WTC11 (cell line): ENCODE measurements around the gene LRMDA. TPM values are rescaled to one million over a fixed set of nuclear protein-coding genes. Genes with fewer than 3 reads are reported as not detected.
A peak's percentile ranks its signal among the peaks of the same experiment; 100 is the strongest.

Source experiments
- ATAC-seq: fragments of 200-7000 bp; cut with Tn5 transposase; 2 replicates; pipeline ENCODE4 v1.10.0; 2021; ENCODE audit warnings: mild to moderate bottlenecking, moderate library complexity
- CTCF ChIA-PET: fragments of 300-600 bp; sonication (Branson Sonifier 250); formaldehyde crosslinking; loops from one replicate; lab custom pipeline; 2021; ENCODE audit warnings: antibody characterized with exemption; lab: Charles Lee
- POLR2A ChIA-PET: fragments of 350-600 bp; sonication (Branson Sonifier 250); formaldehyde crosslinking; loops from one replicate; lab custom pipeline; 2021; ENCODE audit warnings: antibody characterized with exemption; lab: Charles Lee
- DNase-seq: peaks from one replicate; pipeline ENCODE4 v3.0.0; 2021; ENCODE audit warnings: low spot score
- H3K27ac Mint-ChIP-seq: 2 replicates; pipeline ENCODE4 v1.8.0; 2021; ENCODE audit warnings: mixed read lengths
- H3K27me3 Mint-ChIP-seq: 2 replicates; pipeline ENCODE4 v1.8.0; 2021; ENCODE audit warnings: low read depth, mild to moderate bottlenecking, moderate library complexity, mixed read lengths
- H3K36me3 Mint-ChIP-seq: 2 replicates; pipeline ENCODE4 v1.8.0; 2021; ENCODE audit warnings: mixed read lengths
- H3K4me1 Mint-ChIP-seq: 2 replicates; pipeline ENCODE4 v1.8.0; 2022; ENCODE audit warnings: mixed read lengths
- H3K4me3 Mint-ChIP-seq: 2 replicates; pipeline ENCODE4 v1.8.0; 2021; ENCODE audit warnings: mild to moderate bottlenecking, moderate library complexity, mixed read lengths
- H3K9me3 Mint-ChIP-seq: 2 replicates; pipeline ENCODE4 v1.8.0; 2021; ENCODE audit warnings: mixed read lengths
- CBFB ChIP-seq: sonication (generic); formaldehyde crosslinking; IDR thresholded peaks from 2 replicates; pipeline ENCODE4 v1.8.1; 2022; ENCODE audit warnings: mild to moderate bottlenecking, low read depth, missing genetic modification reagents
- FOXK1 ChIP-seq: sonication (generic); formaldehyde crosslinking; IDR thresholded peaks from 2 replicates; pipeline ENCODE4 v1.8.0; 2022; ENCODE audit warnings: mild to moderate bottlenecking, moderate library complexity, missing genetic modification reagents
- GTF2I ChIP-seq: fragments of 250-450 bp; sonication (Bioruptor Pico); conservative IDR thresholded peaks from 2 replicates; pipeline ENCODE4 v1.4.0; 2021; ENCODE audit warnings: mild to moderate bottlenecking
- MXD4 ChIP-seq: fragments of 250-450 bp; sonication (Bioruptor Pico); IDR thresholded peaks from 2 replicates; pipeline ENCODE4 v1.8.0; 2021; ENCODE audit warnings: mild to moderate bottlenecking, moderate library complexity, borderline replicate concordance
- NFATC4 ChIP-seq: fragments of 250-450 bp; sonication (Bioruptor Pico); IDR thresholded peaks from 2 replicates; pipeline ENCODE4 v1.9.0; 2021; ENCODE audit warnings: mild to moderate bottlenecking
- SMAD3 ChIP-seq: sonication (generic); formaldehyde crosslinking; IDR thresholded peaks from 2 replicates; pipeline ENCODE4 v1.8.0; 2022; ENCODE audit warnings: missing genetic modification reagents, mild to moderate bottlenecking, borderline replicate concordance
- SOX15 ChIP-seq: fragments of 250-450 bp; sonication (Bioruptor Pico); IDR thresholded peaks from 2 replicates; pipeline ENCODE4 v1.9.0; 2021; ENCODE audit warnings: mild to moderate bottlenecking
- TCF7 ChIP-seq: sonication (generic); formaldehyde crosslinking; IDR thresholded peaks from 2 replicates; pipeline ENCODE4 v1.8.0; 2022; ENCODE audit warnings: mild to moderate bottlenecking, low read depth, missing genetic modification reagents, moderate library complexity
- ZNF396 ChIP-seq: fragments of 250-450 bp; sonication (Bioruptor Pico); IDR thresholded peaks from 2 replicates; pipeline ENCODE4 v1.8.0; 2021; ENCODE audit warnings: mild to moderate bottlenecking, moderate library complexity, borderline replicate concordance
- total RNA-seq: library from RNA; stranded (reverse); gene quantifications from 3 replicates; pipeline ENCODE4 v1.2.3, GENCODE V29; 2021
- TF ChIP-seq, protein P1 (sequence below): sonication (generic); formaldehyde crosslinking; conservative IDR thresholded peaks from 2 replicates; pipeline ENCODE4 v1.8.1; 2023; ENCODE audit warnings: mild to moderate bottlenecking, low read depth, missing genetic modification reagents, moderate library complexity
- TF ChIP-seq, protein P2 (sequence below): sonication (generic); formaldehyde crosslinking; IDR thresholded peaks from 2 replicates; pipeline ENCODE4 v1.8.1; 2023; ENCODE audit warnings: mild to moderate bottlenecking, moderate library complexity, missing genetic modification reagents
- TF ChIP-seq, protein P3 (sequence below): sonication (generic); formaldehyde crosslinking; IDR thresholded peaks from 2 replicates; pipeline ENCODE4 v1.8.1; 2023; ENCODE audit warnings: mild to moderate bottlenecking, missing genetic modification reagents, moderate library complexity
- TF ChIP-seq, protein P4 (sequence below): sonication (generic); formaldehyde crosslinking; IDR thresholded peaks from 2 replicates; pipeline ENCODE4 v1.8.1; 2023; ENCODE audit warnings: mild to moderate bottlenecking, missing genetic modification reagents
- TF ChIP-seq, protein P5 (sequence below): sonication (generic); formaldehyde crosslinking; IDR thresholded peaks from 2 replicates; pipeline ENCODE4 v1.8.1; 2022; ENCODE audit warnings: low read depth, missing genetic modification reagents, borderline replicate concordance
- TF ChIP-seq, protein P6 (sequence below): sonication (generic); formaldehyde crosslinking; IDR thresholded peaks from 2 replicates; pipeline ENCODE4 v1.8.0; 2023; ENCODE audit warnings: missing genetic modification reagents, mild to moderate bottlenecking, borderline replicate concordance

LRMDA gene
- total RNA-seq, 1 experiment from 2014 or later: 0.92 TPM

DNA sequence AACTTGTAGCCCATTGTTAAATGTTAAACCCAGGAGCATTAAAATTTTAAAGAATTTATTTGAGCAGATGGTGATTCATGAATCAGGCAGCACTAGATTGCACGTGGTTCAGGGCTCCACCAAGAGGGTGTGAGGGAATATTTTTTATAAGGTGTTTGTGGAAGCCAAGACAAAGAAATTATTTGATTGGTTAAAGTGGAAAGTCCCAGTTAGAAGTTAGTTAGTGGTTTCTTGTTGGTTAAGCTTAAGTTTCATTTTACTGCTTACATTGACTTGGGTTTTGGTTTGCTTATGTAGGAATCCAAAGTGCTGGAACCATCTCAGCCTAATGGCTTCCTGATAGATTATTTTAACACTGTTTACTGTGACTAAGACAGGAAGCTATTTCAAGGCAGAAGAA lies 906.2 kb downstream of the LRMDA start:
- 0 out of 2 replicates have a peak overlapping the region, but pooled peaks have one; percentile 93 for H3K27ac Mint-ChIP-seq
- H3K9me3 Mint-ChIP-seq: peaks cover 19% of the 10 kb centered on the region
- no peaks in the 10 kb centered on the region for H3K27me3 Mint-ChIP-seq
- POLR2A ChIA-PET: no interaction called here
- H3K36me3 Mint-ChIP-seq: peaks cover 4% of the 10 kb centered on the region
- TF ChIP-seq NFATC4: no peak
- TF ChIP-seq, protein P1, sequence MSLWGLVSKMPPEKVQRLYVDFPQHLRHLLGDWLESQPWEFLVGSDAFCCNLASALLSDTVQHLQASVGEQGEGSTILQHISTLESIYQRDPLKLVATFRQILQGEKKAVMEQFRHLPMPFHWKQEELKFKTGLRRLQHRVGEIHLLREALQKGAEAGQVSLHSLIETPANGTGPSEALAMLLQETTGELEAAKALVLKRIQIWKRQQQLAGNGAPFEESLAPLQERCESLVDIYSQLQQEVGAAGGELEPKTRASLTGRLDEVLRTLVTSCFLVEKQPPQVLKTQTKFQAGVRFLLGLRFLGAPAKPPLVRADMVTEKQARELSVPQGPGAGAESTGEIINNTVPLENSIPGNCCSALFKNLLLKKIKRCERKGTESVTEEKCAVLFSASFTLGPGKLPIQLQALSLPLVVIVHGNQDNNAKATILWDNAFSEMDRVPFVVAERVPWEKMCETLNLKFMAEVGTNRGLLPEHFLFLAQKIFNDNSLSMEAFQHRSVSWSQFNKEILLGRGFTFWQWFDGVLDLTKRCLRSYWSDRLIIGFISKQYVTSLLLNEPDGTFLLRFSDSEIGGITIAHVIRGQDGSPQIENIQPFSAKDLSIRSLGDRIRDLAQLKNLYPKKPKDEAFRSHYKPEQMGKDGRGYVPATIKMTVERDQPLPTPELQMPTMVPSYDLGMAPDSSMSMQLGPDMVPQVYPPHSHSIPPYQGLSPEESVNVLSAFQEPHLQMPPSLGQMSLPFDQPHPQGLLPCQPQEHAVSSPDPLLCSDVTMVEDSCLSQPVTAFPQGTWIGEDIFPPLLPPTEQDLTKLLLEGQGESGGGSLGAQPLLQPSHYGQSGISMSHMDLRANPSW: no peak
- TF ChIP-seq, protein P2, sequence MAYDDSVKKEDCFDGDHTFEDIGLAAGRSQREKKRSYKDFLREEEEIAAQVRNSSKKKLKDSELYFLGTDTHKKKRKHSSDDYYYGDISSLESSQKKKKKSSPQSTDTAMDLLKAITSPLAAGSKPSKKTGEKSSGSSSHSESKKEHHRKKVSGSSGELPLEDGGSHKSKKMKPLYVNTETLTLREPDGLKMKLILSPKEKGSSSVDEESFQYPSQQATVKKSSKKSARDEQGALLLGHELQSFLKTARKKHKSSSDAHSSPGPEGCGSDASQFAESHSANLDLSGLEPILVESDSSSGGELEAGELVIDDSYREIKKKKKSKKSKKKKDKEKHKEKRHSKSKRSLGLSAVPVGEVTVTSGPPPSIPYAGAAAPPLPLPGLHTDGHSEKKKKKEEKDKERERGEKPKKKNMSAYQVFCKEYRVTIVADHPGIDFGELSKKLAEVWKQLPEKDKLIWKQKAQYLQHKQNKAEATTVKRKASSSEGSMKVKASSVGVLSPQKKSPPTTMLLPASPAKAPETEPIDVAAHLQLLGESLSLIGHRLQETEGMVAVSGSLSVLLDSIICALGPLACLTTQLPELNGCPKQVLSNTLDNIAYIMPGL (CRISPR knock-in tag): no peak
- TF ChIP-seq, all 79 proteins: peak for 0
- DNase-seq: no peak
- ATAC-seq: no peak
- CTCF ChIA-PET: no interaction called here
- H3K4me1 Mint-ChIP-seq: peaks cover 37% of the 10 kb centered on the region
- no peak overlapping the region for H3K4me3 Mint-ChIP-seq

DNA sequence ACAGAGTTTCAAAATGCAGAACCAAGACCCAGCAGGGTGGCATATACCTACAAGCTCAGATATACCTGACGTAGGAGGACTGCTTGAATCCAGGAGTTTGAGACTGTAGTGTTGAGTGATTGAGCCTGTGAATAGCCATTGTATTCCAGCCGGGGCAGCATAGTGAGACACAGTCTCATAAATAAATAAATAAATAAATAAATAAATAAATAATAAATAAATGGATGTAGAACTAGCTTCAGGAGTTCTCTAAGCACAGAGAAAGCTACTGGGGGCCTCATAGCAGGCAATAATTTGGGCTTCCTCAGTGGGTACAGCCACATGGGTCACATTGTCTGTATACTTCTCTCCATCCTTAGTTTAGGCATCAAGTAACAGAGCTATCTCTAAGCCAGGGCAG lies 906.8 kb downstream of the LRMDA start:
- Mint-ChIP-seq H3K4me3 (no peak overlapping the region), H3K27ac (no peak overlapping the region), H3K27me3 (no peaks in the 10 kb centered on the region), H3K36me3 (peaks cover 5% of the 10 kb centered on the region), H3K4me1 (peaks cover 37% of the 10 kb centered on the region), H3K9me3 (peaks cover 24% of the 10 kb centered on the region)
- ATAC-seq (no peak), DNase-seq (no peak)
- POLR2A ChIA-PET: no interaction called here
- TF ChIP-seq, protein P2 (CRISPR knock-in tag): no peak
- TF ChIP-seq GTF2I (CRISPR knock-in tag): no peak
- TF ChIP-seq, protein P3, sequence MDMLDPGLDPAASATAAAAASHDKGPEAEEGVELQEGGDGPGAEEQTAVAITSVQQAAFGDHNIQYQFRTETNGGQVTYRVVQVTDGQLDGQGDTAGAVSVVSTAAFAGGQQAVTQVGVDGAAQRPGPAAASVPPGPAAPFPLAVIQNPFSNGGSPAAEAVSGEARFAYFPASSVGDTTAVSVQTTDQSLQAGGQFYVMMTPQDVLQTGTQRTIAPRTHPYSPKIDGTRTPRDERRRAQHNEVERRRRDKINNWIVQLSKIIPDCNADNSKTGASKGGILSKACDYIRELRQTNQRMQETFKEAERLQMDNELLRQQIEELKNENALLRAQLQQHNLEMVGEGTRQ (CRISPR knock-in tag): no peak
- TF ChIP-seq, protein P1: no peak
- TF ChIP-seq, protein P4, sequence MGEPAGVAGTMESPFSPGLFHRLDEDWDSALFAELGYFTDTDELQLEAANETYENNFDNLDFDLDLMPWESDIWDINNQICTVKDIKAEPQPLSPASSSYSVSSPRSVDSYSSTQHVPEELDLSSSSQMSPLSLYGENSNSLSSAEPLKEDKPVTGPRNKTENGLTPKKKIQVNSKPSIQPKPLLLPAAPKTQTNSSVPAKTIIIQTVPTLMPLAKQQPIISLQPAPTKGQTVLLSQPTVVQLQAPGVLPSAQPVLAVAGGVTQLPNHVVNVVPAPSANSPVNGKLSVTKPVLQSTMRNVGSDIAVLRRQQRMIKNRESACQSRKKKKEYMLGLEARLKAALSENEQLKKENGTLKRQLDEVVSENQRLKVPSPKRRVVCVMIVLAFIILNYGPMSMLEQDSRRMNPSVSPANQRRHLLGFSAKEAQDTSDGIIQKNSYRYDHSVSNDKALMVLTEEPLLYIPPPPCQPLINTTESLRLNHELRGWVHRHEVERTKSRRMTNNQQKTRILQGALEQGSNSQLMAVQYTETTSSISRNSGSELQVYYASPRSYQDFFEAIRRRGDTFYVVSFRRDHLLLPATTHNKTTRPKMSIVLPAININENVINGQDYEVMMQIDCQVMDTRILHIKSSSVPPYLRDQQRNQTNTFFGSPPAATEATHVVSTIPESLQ (CRISPR knock-in tag): no peak
- TF ChIP-seq TCF7 (CRISPR knock-in tag): no peak
- no peak for TF ChIP-seq SOX15 (CRISPR knock-in tag)
- TF ChIP-seq MXD4: no peak
- TF ChIP-seq, protein P5, sequence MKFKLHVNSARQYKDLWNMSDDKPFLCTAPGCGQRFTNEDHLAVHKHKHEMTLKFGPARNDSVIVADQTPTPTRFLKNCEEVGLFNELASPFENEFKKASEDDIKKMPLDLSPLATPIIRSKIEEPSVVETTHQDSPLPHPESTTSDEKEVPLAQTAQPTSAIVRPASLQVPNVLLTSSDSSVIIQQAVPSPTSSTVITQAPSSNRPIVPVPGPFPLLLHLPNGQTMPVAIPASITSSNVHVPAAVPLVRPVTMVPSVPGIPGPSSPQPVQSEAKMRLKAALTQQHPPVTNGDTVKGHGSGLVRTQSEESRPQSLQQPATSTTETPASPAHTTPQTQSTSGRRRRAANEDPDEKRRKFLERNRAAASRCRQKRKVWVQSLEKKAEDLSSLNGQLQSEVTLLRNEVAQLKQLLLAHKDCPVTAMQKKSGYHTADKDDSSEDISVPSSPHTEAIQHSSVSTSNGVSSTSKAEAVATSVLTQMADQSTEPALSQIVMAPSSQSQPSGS (CRISPR knock-in tag): no peak
- TF ChIP-seq ZNF396 (CRISPR knock-in tag): no peak
- no peak for TF ChIP-seq CBFB
- no peak for TF ChIP-seq FOXK1 (CRISPR knock-in tag)
- TF ChIP-seq SMAD3 (CRISPR knock-in tag): no peak
- TF ChIP-seq, protein P6, sequence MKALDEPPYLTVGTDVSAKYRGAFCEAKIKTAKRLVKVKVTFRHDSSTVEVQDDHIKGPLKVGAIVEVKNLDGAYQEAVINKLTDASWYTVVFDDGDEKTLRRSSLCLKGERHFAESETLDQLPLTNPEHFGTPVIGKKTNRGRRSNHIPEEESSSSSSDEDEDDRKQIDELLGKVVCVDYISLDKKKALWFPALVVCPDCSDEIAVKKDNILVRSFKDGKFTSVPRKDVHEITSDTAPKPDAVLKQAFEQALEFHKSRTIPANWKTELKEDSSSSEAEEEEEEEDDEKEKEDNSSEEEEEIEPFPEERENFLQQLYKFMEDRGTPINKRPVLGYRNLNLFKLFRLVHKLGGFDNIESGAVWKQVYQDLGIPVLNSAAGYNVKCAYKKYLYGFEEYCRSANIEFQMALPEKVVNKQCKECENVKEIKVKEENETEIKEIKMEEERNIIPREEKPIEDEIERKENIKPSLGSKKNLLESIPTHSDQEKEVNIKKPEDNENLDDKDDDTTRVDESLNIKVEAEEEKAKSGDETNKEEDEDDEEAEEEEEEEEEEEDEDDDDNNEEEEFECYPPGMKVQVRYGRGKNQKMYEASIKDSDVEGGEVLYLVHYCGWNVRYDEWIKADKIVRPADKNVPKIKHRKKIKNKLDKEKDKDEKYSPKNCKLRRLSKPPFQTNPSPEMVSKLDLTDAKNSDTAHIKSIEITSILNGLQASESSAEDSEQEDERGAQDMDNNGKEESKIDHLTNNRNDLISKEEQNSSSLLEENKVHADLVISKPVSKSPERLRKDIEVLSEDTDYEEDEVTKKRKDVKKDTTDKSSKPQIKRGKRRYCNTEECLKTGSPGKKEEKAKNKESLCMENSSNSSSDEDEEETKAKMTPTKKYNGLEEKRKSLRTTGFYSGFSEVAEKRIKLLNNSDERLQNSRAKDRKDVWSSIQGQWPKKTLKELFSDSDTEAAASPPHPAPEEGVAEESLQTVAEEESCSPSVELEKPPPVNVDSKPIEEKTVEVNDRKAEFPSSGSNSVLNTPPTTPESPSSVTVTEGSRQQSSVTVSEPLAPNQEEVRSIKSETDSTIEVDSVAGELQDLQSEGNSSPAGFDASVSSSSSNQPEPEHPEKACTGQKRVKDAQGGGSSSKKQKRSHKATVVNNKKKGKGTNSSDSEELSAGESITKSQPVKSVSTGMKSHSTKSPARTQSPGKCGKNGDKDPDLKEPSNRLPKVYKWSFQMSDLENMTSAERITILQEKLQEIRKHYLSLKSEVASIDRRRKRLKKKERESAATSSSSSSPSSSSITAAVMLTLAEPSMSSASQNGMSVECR (CRISPR knock-in tag): no peak
- CTCF ChIA-PET: no interaction called here
